Activated naive CD8-positive, alpha-beta T cell treated with anti-CD3 and anti-CD28 coated beads, Interleukin-2, amount 50 U/mL, for 24 hours (primary cell): ENCODE results near the gene SLC24A3.

Experiments used
- ATAC-seq: fragments of 150-1000 bp; cut with Tn5 transposase; one replicate; pipeline ENCODE4 v1.10.0; 2021
- DNase-seq: peaks from one replicate; pipeline ENCODE4 v3.0.0; 2021
- H3K27ac Mint-ChIP-seq: one replicate; pipeline ENCODE4 v1.8.0; 2021; ENCODE audit warnings: mild to moderate bottlenecking, mixed read lengths
- H3K27me3 Mint-ChIP-seq: one replicate; pipeline ENCODE4 v1.8.0; 2021; ENCODE audit warnings: mixed read lengths
- H3K36me3 Mint-ChIP-seq: one replicate; pipeline ENCODE4 v1.8.0; 2021; ENCODE audit warnings: low read depth, mixed read lengths
- H3K4me1 Mint-ChIP-seq: one replicate; pipeline ENCODE4 v1.8.0; 2021; ENCODE audit warnings: mixed read lengths
- H3K4me3 Mint-ChIP-seq: one replicate; pipeline ENCODE4 v1.8.0; 2021; ENCODE audit warnings: mild to moderate bottlenecking, moderate library complexity, mixed read lengths
- H3K9me3 Mint-ChIP-seq: one replicate; pipeline ENCODE4 v1.8.0; 2021; ENCODE audit warnings: mixed read lengths

The SLC24A3 gene

DNA sequence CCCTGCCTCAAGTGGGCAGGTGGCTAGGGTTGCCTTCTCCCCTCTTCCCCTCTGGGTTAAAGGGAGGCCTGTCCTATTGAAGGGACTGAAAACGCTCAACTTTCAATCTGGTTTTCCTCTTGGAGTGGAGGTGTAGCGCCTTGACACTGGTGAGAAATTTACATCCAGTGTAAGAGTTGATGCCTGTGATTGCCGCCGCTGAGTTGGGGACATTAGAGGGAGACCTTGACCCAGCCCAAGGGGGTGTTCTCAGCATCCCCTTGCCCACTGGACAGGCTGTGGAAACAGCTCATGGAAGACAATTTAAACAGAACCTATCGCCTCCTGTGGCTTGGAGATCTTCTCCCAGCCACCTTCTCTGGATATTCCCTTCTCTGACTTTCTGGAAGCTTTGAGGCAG, 61.6 kb downstream of the SLC24A3 start:
- Mint-ChIP-seq H3K9me3 (no peaks in the 10 kb centered on the region), H3K27ac (no peak overlapping the region), H3K4me3 (no peak overlapping the region), H3K36me3 (no peaks in the 10 kb centered on the region), H3K4me1 (no peaks in the 10 kb centered on the region), H3K27me3 (no peaks in the 10 kb centered on the region)
- DNase-seq, result no peak
- no peak for ATAC-seq

DNA sequence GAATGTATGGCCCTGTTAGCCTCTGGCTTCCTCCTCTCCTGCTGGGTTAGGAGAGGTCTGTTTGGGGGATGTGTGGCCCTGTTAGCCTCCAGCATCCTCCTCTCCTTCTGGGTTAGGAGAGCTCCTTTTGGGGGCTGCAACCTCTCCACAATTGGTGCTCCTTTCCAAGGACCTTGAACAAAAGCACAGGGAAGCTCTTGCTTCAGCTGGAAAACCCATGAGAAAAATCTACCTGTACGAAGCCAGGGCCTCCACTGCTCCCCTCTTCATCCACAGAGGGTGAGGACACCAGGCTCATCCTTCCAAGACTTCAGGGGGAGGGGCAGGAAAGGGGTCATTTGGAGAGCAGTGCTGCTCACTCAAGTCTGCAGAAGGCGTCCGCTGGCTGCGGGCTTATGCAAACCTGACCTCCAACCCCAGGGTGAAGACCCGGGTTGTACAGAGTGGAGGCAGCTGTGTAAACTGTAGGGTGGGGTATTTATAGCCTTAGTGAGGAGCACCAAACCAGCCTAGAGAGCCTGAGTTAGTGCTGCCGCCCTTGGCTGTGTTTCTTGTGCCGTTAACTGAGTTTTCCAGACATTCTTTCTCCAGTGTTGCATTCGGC, 62.1 kb downstream of the SLC24A3 start:
- Mint-ChIP-seq H3K27ac (no peak overlapping the region), H3K9me3 (no peaks in the 10 kb centered on the region), H3K36me3 (no peaks in the 10 kb centered on the region), H3K27me3 (no peaks in the 10 kb centered on the region), H3K4me1 (no peaks in the 10 kb centered on the region), H3K4me3 (no peak overlapping the region)
- ATAC-seq, result no peak
- no peak for DNase-seq

DNA sequence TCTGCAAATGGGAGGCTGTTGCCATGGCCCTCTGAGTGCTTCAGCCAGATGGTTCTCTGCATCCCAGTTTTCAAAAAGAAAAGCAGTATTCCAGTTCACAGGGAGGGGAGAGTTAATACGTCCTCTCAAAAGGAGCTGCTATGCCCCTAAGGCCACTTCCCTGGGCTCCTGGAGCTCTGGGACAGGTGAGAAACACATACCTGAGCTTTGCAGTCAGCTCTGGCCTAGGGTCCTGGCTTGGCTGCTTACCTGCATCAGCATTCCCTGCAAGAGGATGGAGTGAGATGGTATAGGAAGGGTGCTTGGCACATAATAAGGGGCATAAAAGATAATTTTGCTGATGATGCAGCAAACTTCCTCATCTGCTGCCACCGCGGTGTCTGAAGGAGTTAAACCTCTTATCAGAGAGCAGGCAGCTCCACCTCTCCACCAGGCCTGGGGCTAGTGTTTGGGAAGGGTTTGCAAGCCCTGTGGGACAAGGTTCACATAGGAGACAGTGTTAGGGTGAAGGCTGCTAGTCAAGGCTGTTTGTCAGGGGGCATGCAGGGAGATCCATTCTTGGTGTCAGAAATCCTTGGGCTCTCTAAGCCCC, 62.7 kb downstream of the SLC24A3 start:
- Mint-ChIP-seq H3K4me3 (no peak overlapping the region), H3K27me3 (no peaks in the 10 kb centered on the region), H3K9me3 (no peaks in the 10 kb centered on the region), H3K4me1 (no peaks in the 10 kb centered on the region), H3K27ac (no peak overlapping the region), H3K36me3 (no peaks in the 10 kb centered on the region)
- no peak for DNase-seq
- ATAC-seq, result no peak

DNA sequence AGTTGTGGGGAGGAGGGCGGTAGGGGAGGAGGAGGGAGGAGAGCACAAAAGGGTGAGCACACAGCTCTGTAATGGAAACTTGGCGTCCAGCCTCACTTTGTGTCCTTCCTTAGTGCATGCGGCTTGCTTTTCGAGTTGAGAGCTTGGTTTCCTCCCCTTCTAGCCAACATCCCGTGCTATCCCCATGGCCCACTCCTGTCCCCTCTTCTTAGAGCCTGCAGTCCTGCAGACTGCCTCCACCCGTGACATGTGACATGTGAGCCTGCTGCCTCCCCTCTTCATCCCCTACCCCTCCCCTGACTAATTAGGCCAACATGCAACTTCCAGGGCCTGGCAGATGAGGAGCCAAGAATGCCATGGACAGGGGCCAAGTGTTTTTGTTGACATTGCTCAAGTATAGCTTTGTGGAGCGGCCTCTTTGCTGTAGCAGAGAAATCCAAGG, 63.2 kb downstream of the SLC24A3 start:
- no peak overlapping the region for H3K27ac Mint-ChIP-seq
- no peak for ATAC-seq
- no peaks in the 10 kb centered on the region for H3K4me1 Mint-ChIP-seq

DNA sequence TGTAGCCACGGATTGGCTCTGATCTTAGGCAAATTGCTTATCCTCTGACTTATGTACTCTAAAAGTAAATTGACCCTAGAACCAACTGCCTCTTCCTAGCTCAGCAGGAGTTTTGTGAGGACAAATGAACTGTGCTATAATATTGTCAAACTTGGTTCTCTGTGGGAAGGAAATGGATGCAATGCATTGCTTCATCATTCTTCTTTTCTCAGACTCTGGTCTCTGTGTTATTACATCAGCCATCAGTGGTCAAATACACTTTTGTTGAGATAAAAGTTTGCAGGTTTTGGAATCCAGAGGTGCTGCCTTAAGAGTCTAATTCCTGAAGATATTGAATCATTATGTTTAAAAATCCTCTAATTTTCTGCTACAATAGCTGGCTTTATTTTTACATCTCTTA, 64.9 kb downstream of the SLC24A3 start:
- DNase-seq (no peak), ATAC-seq (no peak)
- Mint-ChIP-seq H3K9me3 (no peaks in the 10 kb centered on the region), H3K4me1 (no peaks in the 10 kb centered on the region), H3K27ac (no peak overlapping the region), H3K27me3 (no peaks in the 10 kb centered on the region), H3K4me3 (no peak overlapping the region), H3K36me3 (no peaks in the 10 kb centered on the region)

More for the DNA sequence above, 63.2 kb downstream of the SLC24A3 start:
- H3K36me3 Mint-ChIP-seq, result no peaks in the 10 kb centered on the region
- no peaks in the 10 kb centered on the region for H3K27me3 Mint-ChIP-seq
- no peak overlapping the region for H3K4me3 Mint-ChIP-seq
- DNase-seq, result no peak
- H3K9me3 Mint-ChIP-seq, result no peaks in the 10 kb centered on the region

DNA sequence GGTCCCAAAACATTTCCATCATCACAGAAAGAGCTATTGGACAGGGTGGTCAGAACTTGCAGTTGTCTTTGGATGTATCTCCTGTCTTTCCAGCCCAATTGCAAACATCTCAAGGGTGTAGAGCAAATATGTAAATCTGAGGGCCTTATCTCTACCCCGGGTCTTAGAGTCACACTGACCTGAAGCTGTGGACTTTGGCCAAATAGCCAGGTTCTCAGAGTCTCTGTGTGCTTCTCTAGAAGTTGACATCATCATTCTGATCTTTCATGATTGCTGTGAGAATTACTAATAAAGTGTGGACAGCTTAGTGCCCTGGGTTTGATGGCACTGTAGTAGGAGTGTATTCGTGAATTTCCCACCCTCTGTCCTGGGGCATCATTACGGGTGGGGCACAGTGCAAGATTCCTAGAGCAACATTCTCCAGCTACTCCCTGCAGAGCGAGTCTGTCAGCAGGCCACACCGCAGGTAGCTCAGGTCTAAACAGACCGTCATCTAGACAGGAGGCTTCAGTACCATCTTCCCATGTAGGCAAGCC, 71.1 kb downstream of the SLC24A3 start:
- H3K9me3 Mint-ChIP-seq, result no peaks in the 10 kb centered on the region
- no peak for ATAC-seq

DNA sequence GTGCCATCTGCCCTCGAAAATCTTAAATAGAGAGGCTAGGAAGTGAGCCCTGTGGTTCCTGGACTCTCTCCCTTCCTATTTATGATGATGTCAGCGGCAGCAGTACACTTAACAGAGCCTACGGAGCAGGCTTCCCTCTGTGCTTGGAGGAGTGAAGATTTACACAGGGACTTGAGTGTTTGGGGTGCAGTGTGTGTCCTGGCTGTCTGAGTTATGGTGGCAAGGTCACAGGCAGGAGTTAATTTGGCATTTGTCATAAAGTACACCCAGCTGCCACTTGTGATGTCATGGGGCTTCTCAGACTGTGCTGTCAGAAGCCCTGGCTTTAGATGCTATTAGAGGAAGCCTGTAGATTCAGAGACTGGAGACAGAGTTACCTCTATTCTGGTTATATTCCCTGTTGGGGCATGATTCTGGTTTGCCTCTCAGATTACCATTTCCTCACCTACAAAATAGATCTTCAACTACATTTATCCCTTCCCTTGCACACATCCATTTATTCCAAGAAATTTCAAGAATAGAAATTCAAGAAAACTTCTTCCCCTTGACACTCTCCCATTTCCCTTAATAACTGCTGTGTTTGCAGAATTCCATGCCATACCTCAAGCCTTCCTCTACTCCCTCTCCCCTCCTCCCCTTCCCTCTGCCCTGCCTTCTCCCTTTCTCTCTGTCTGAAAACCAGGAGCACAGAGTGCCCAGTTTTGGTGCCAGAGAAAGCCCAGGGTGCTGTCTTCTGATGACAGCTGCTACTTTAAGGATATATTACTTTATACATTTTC, 72.1 kb downstream of the SLC24A3 start:
- Mint-ChIP-seq H3K36me3 (no peaks in the 10 kb centered on the region), H3K4me1 (no peaks in the 10 kb centered on the region), H3K9me3 (no peaks in the 10 kb centered on the region), H3K4me3 (no peak overlapping the region), H3K27ac (no peak overlapping the region), H3K27me3 (no peaks in the 10 kb centered on the region)
- DNase-seq (no peak), ATAC-seq (no peak)

More for the DNA sequence above, 71.1 kb downstream of the SLC24A3 start:
- DNase-seq, result no peak
- H3K27ac Mint-ChIP-seq, result no peak overlapping the region
- H3K36me3 Mint-ChIP-seq, result no peaks in the 10 kb centered on the region
- H3K4me3 Mint-ChIP-seq, result no peak overlapping the region
- no peaks in the 10 kb centered on the region for H3K27me3 Mint-ChIP-seq
- H3K4me1 Mint-ChIP-seq, result no peaks in the 10 kb centered on the region

DNA sequence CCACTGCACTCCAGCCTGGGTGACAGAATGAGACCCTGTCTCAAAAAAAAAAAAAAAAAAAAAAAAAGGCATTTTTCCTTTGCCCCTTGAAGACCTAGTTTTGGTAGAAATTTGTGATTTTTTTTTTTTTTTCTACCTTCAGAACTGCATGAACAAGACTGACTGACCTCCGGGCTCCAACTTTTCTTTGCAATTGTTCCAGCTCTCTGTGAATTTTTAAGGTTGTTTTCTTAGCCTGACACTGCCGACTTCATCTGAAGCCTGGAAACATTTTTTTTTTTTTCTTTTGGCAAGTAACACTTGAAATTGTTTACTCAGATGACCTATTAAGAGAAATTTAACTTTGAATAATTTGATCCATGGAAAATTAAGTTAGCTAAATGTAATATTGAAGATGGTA, 73.0 kb downstream of the SLC24A3 start:
- Mint-ChIP-seq H3K27me3 (no peaks in the 10 kb centered on the region), H3K27ac (no peak overlapping the region), H3K36me3 (no peaks in the 10 kb centered on the region), H3K4me3 (no peak overlapping the region), H3K4me1 (no peaks in the 10 kb centered on the region), H3K9me3 (no peaks in the 10 kb centered on the region)
- DNase-seq (no peak), ATAC-seq (no peak)

DNA sequence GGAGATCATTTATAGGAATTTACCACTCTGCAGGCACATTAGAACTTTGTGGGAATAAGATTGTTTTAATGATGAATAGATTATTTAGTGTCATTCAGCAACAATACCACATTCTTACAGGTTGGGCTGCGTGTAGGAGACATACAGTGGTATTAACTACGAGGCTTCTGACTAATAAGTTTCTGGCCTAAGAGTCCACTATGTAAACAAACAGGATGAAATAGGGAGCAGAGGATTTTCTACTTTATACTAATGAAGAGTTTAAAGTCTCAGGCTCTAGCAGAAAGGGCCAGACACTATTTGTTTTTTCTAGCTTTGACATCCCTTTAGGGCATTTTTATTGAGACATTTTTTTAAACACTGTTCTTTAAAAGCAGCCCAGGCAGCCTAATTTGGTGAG, 75.6 kb downstream of the SLC24A3 start:
- H3K27ac Mint-ChIP-seq, result no peak overlapping the region
- no peak for DNase-seq
- H3K9me3 Mint-ChIP-seq, result no peaks in the 10 kb centered on the region
- H3K4me1 Mint-ChIP-seq, result no peaks in the 10 kb centered on the region
- ATAC-seq, result no peak
- H3K36me3 Mint-ChIP-seq, result no peaks in the 10 kb centered on the region
- no peaks in the 10 kb centered on the region for H3K27me3 Mint-ChIP-seq
- H3K4me3 Mint-ChIP-seq, result no peak overlapping the region

DNA sequence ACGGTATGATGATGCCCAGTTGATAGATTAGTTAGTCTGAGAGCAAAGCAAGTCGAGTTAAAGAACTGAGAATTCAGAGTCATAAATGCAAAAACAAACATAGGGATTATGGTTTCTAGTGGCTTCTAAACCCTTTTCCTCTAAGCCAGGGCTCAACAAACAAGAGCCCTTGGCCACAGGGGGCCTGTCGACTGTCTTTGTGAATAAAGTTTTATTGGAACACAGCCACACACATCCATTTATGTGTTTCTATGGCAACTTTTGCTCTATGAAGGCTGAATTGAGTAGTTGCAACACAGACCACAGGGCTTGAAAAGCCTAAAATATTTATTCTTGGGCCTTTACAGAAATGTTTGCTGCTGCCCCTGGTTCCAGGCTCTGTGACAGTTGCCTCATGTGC, 76.2 kb downstream of the SLC24A3 start:
- no peaks in the 10 kb centered on the region for H3K36me3 Mint-ChIP-seq
- no peaks in the 10 kb centered on the region for H3K27me3 Mint-ChIP-seq
- H3K4me3 Mint-ChIP-seq, result no peak overlapping the region
- H3K27ac Mint-ChIP-seq, result no peak overlapping the region
- H3K4me1 Mint-ChIP-seq, result no peaks in the 10 kb centered on the region
- ATAC-seq (no peak), DNase-seq (no peak)
- no peaks in the 10 kb centered on the region for H3K9me3 Mint-ChIP-seq

DNA sequence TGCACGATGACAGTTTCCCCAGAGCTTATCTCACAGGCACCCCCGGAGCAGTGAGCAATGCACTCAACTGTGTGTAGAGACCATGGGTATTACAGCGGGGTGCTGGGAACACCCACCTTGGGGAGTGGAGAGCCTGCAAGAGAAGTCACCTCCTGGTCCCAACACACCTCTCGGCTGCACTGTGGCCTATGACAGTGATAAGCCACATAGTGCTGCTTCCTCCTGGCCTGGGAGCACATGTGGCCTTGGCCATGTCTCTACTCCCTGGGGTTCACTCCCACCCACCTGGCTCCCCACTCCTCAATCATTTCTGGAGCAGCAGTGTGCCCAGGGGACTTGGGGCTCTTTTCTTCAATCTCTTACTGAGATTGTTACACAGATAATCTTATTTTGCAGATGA, 77.0 kb downstream of the SLC24A3 start:
- no peak overlapping the region for H3K27ac Mint-ChIP-seq
- no peaks in the 10 kb centered on the region for H3K27me3 Mint-ChIP-seq
- no peak overlapping the region for H3K4me3 Mint-ChIP-seq

DNA sequence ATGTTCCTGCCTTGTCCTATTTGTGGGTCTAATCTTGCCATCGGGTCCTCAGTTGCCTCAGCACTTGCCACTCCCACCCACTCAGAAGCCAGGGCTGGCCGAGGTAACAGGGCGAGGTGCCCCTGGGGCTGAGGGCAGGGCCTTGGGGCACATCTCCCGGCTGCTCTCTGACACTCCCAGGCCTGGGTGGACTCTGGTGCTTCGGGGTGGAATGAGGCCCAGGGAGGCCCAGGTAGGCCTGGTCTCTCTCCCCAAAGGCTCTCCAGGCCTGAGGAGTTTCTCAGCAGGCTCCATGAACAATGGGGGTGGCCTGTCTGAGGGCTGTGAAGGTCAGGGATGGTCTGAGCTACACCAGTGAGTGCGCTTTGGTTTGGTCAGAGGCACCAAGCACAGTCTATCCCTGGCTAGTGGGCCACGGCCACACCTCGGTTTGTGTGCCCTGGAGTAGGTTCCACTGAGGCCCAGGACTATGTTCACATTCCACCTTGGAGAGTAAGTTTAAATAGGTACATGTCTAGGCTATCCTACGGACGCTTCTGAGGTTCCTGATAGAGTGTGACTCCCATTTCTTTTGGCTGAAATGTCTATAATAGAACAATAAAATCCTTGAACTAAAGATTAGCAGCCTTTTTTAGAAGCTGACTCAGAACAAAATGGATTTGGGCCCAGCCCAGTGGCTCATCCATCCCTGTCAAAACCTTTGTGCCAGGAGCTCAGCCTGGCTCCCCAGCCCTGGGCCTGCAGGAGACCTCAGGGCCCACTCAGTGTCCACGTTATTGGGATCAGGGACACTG, 78.8 kb downstream of the SLC24A3 start:
- Mint-ChIP-seq H3K9me3 (no peaks in the 10 kb centered on the region), H3K4me1 (no peaks in the 10 kb centered on the region), H3K36me3 (no peaks in the 10 kb centered on the region), H3K27ac (no peak overlapping the region), H3K4me3 (no peak overlapping the region), H3K27me3 (no peaks in the 10 kb centered on the region)
- DNase-seq (no peak), ATAC-seq (no peak)

More for the DNA sequence above, 77.0 kb downstream of the SLC24A3 start:
- DNase-seq, result no peak
- Mint-ChIP-seq H3K9me3 (no peaks in the 10 kb centered on the region), H3K36me3 (no peaks in the 10 kb centered on the region), H3K4me1 (no peaks in the 10 kb centered on the region)
- no peak for ATAC-seq

DNA sequence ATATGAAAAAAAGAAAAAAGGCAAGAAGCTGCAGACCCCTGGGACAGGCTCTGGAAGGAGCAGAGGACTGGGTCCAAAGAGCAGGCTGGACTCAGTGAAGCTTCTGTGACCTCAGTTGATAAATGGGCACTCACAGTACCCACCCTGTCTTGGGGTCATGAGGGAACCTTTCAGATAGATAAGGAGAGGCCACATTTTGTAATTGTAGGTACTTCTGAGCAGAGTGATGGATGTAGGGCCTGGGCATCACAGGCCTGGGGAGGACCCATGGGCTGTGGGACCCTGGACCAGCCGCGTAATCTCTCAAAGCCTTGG, 79.3 kb downstream of the SLC24A3 start:
- Mint-ChIP-seq H3K9me3 (no peaks in the 10 kb centered on the region), H3K4me3 (no peak overlapping the region), H3K27ac (no peak overlapping the region), H3K27me3 (no peaks in the 10 kb centered on the region), H3K36me3 (no peaks in the 10 kb centered on the region), H3K4me1 (no peaks in the 10 kb centered on the region)
- no peak for DNase-seq
- no peak for ATAC-seq

DNA sequence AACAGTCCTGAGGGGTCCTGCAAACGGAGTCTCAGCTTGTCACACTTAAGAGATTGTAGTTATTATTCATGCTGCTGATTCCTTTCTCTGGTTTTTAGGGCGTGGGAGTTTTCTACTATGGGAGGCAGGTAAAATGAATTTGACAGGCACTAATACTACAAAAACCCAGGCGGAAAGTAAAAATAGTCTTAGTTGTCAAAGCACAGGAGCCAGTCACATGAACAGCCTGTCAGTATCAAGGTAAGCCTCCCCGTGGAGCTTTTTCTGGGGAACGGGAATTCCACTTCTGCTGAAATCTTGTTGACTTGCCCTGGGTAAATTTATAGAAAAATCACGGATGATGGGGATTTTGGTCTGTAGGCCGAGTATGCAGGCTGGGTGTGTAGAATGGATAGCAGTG, 79.8 kb downstream of the SLC24A3 start:
- H3K27ac Mint-ChIP-seq, result no peak overlapping the region
- ATAC-seq (no peak), DNase-seq (no peak)
- H3K27me3 Mint-ChIP-seq, result no peaks in the 10 kb centered on the region
- H3K9me3 Mint-ChIP-seq, result no peaks in the 10 kb centered on the region
- H3K36me3 Mint-ChIP-seq, result no peaks in the 10 kb centered on the region
- no peak overlapping the region for H3K4me3 Mint-ChIP-seq
- H3K4me1 Mint-ChIP-seq, result no peaks in the 10 kb centered on the region
